Measurements from ENCODE around the gene KIAA0825.
A peak's percentile ranks its signal among the peaks of the same experiment; 100 is the strongest.
"Not testable (repeated sequence)": the region's sequence is repeated elsewhere in the genome, so short reads cannot be mapped to it uniquely, and the experiment has no call there.

Gene KIAA0825

GRCh38 chr5:94197970-94198369, 420.4 kb downstream of the KIAA0825 start:
- DNase-seq (ENCODE audit: insufficient read length, low spot score) (no peak), FAIRE-seq (no peak)

- no peak for FAIRE-seq
- DNase-seq (ENCODE audit: insufficient read length, low spot score) = no peak
Measured at GRCh38 chr5:94196953-94197352, 421.5 kb downstream of the KIAA0825 start.

GRCh38 chr5:94192658-94193391, 425.6 kb downstream of the KIAA0825 start:
- no peak for FAIRE-seq
- no peak for DNase-seq (ENCODE audit: insufficient read length, low spot score)

- FAIRE-seq = peak; percentile 21
Measured at GRCh38 chr5:94191604-94192003, 426.8 kb downstream of the KIAA0825 start.

GRCh38 chr5:94188725-94189124, 429.7 kb downstream of the KIAA0825 start:
- no peak for DNase-seq (ENCODE audit: insufficient read length, low spot score)
- no peak for FAIRE-seq

More at GRCh38 chr5:94191604-94192003, 426.8 kb downstream of the KIAA0825 start:
- DNase-seq (ENCODE audit: insufficient read length, low spot score) = no peak

- no peak for FAIRE-seq
- no peak for DNase-seq (ENCODE audit: insufficient read length, low spot score)
Measured at GRCh38 chr5:94184870-94185269, 433.5 kb downstream of the KIAA0825 start.

GRCh38 chr5:94181895-94182294, 436.5 kb downstream of the KIAA0825 start:
- FAIRE-seq = no peak

GRCh38 chr5:94180761-94181160, 437.6 kb downstream of the KIAA0825 start:
- no peak for FAIRE-seq
- DNase-seq (ENCODE audit: insufficient read length, low spot score) = no peak

More at GRCh38 chr5:94181895-94182294, 436.5 kb downstream of the KIAA0825 start:
- no peak for DNase-seq (ENCODE audit: insufficient read length, low spot score)

- no peak for FAIRE-seq
- DNase-seq (ENCODE audit: insufficient read length, low spot score) = no peak
Measured at GRCh38 chr5:94175912-94176311, 442.5 kb downstream of the KIAA0825 start.

GRCh38 chr5:94174748-94175411, 443.5 kb downstream of the KIAA0825 start:
- no peak for DNase-seq (ENCODE audit: insufficient read length, low spot score)

GRCh38 chr5:94173100-94173499, 445.3 kb downstream of the KIAA0825 start:
- FAIRE-seq (no peak), DNase-seq (ENCODE audit: insufficient read length, low spot score) (no peak)

More at GRCh38 chr5:94174748-94175411, 443.5 kb downstream of the KIAA0825 start:
- no peak for FAIRE-seq

GRCh38 chr5:94171070-94171469, 447.3 kb downstream of the KIAA0825 start:
- not testable (repeated sequence) for DNase-seq (ENCODE audit: insufficient read length, low spot score)

GRCh38 chr5:94170158-94170557, 448.2 kb downstream of the KIAA0825 start:
- FAIRE-seq; DNase-seq (ENCODE audit: insufficient read length, low spot score): not testable (repeated sequence)

More at GRCh38 chr5:94171070-94171469, 447.3 kb downstream of the KIAA0825 start:
- not testable (repeated sequence) for FAIRE-seq

GRCh38 chr5:94168151-94168550, 450.3 kb downstream of the KIAA0825 start:
- no peak for DNase-seq (ENCODE audit: insufficient read length, low spot score)

GRCh38 chr5:94161801-94162200, 456.6 kb downstream of the KIAA0825 start:
- no peak for FAIRE-seq

More at GRCh38 chr5:94168151-94168550, 450.3 kb downstream of the KIAA0825 start:
- FAIRE-seq = no peak

GRCh38 chr5:94159144-94159543, 459.3 kb downstream of the KIAA0825 start:
- no peak for DNase-seq (ENCODE audit: insufficient read length, low spot score)
- no peak for FAIRE-seq

More at GRCh38 chr5:94161801-94162200, 456.6 kb downstream of the KIAA0825 start:
- DNase-seq (ENCODE audit: insufficient read length, low spot score) = no peak

- DNase-seq (ENCODE audit: insufficient read length, low spot score) = no peak
- no peak for FAIRE-seq
Measured at GRCh38 chr5:94157704-94158539, 460.5 kb downstream of the KIAA0825 start.

- FAIRE-seq (no peak), DNase-seq (ENCODE audit: insufficient read length, low spot score) (no peak)
Measured at GRCh38 chr5:94154672-94155071, 463.7 kb downstream of the KIAA0825 start.

GRCh38 chr5:94153736-94154450, 464.5 kb downstream of the KIAA0825 start:
- no peak for DNase-seq (ENCODE audit: insufficient read length, low spot score)
- no peak for FAIRE-seq

- peak; percentile 51 for FAIRE-seq
- not testable (repeated sequence) for DNase-seq (ENCODE audit: insufficient read length, low spot score)
Measured at GRCh38 chr5:94143621-94144020, 474.8 kb downstream of the KIAA0825 start.

Data from GM19239 (cell line).